HG03342 (cell line): ENCODE results near the gene FOXO1.
"Not testable (repeated sequence)": the region's sequence is repeated elsewhere in the genome, so short reads cannot be mapped to it uniquely, and the experiment has no call there.

Experiments
- ATAC-seq: cut with Tn5 transposase; IDR thresholded peaks from one replicate; pipeline ENCODE4 v1.9.1; 2021; ENCODE audit warnings: mild to moderate bottlenecking, moderate library complexity; ENCODE audit not compliant: unreplicated experiment

The FOXO1 gene

GRCh38 chr13:40666045-40666932 lies at the start of gene FOXO1:
Gene FOXO1, minus strand, starts transcription at chr13:40666641. Its CDS starts 429 bp downstream, at chr13:40666212.
- ATAC-seq: peak; percentile 61

GRCh38 chr13:40714433-40714832 lies 48.0 kb upstream of the FOXO1 start:
- not testable (repeated sequence) for ATAC-seq

- no peak for ATAC-seq
Observed at GRCh38 chr13:40706439-40706838, 40.0 kb upstream of the FOXO1 start.

- peak; percentile 84 for ATAC-seq
Observed at GRCh38 chr13:40697711-40698110, 31.3 kb upstream of the FOXO1 start.

GRCh38 chr13:40694426-40694825 lies 28.0 kb upstream of the FOXO1 start:
- no peak for ATAC-seq

- ATAC-seq: peak; percentile 49
Observed at GRCh38 chr13:40692946-40693345, 26.5 kb upstream of the FOXO1 start.

- no peak for ATAC-seq
Observed at GRCh38 chr13:40688781-40689180, 22.3 kb upstream of the FOXO1 start.

GRCh38 chr13:40682449-40683240 lies 16.2 kb upstream of the FOXO1 start:
- ATAC-seq: no peak

- ATAC-seq: no peak
Observed at GRCh38 chr13:40681341-40682146, 15.1 kb upstream of the FOXO1 start.

GRCh38 chr13:40680659-40681323 lies 14.3 kb upstream of the FOXO1 start:
- ATAC-seq: no peak

GRCh38 chr13:40679480-40679985 lies 13.1 kb upstream of the FOXO1 start:
- no peak for ATAC-seq

GRCh38 chr13:40677064-40677463 lies 10.6 kb upstream of the FOXO1 start:
- ATAC-seq: no peak

GRCh38 chr13:40676007-40676406 lies 9.6 kb upstream of the FOXO1 start:
- no peak for ATAC-seq

GRCh38 chr13:40673414-40673813 lies 7.0 kb upstream of the FOXO1 start:
- ATAC-seq: no peak

GRCh38 chr13:40672765-40673397 lies 6.4 kb upstream of the FOXO1 start:
- ATAC-seq: no peak

GRCh38 chr13:40671956-40672764 lies 5.7 kb upstream of the FOXO1 start:
- ATAC-seq: no peak

- no peak for ATAC-seq
Observed at GRCh38 chr13:40670307-40670706, 3.9 kb upstream of the FOXO1 start.

GRCh38 chr13:40668335-40668734 lies 1.9 kb upstream of the FOXO1 start:
- ATAC-seq: no peak

GRCh38 chr13:40667622-40667978 lies 1.2 kb upstream of the FOXO1 start:
- no peak for ATAC-seq
